ENCODE data around the gene CISTR. TPM values are rescaled to one million over a fixed set of nuclear protein-coding genes. Genes with fewer than 3 reads are reported as not detected.
A peak's percentile ranks its signal among the peaks of the same experiment; 100 is the strongest.

CISTR gene
- total RNA-seq, 1 donor from 2014 or later = not detected

- no peak for TF ChIP-seq CTCF (IDR thresholded peaks at IDR 0.05)
- no peak for DNase-seq (ENCODE audit: extremely low spot score, unreplicated experiment)
- H3K27ac Mint-ChIP-seq (ENCODE audit: unreplicated experiment) = no peak overlapping the region
- H3K36me3 Mint-ChIP-seq (ENCODE audit: unreplicated experiment) = no peaks in the 10 kb centered on the region
- H3K27me3 Mint-ChIP-seq (ENCODE audit: unreplicated experiment) = peaks cover under 1% of the 10 kb centered on the region
- H3K9me3 Mint-ChIP-seq (ENCODE audit: unreplicated experiment) = no peaks in the 10 kb centered on the region
- peak overlapping the region; percentile 66 for H3K4me3 Mint-ChIP-seq (ENCODE audit: unreplicated experiment)
- H3K4me1 Mint-ChIP-seq (ENCODE audit: unreplicated experiment) = peaks cover 9% of the 10 kb centered on the region
Observed at GRCh38 chr12:53749986-53750811, 1.6 kb downstream of the CISTR start.

- H3K9me3 Mint-ChIP-seq (ENCODE audit: unreplicated experiment) = no peaks in the 10 kb centered on the region
- no peak overlapping the region for H3K27ac Mint-ChIP-seq (ENCODE audit: unreplicated experiment)
- H3K4me3 Mint-ChIP-seq (ENCODE audit: unreplicated experiment) = no peak overlapping the region
- DNase-seq (ENCODE audit: extremely low spot score, unreplicated experiment) = no peak
- H3K27me3 Mint-ChIP-seq (ENCODE audit: unreplicated experiment) = peaks cover 13% of the 10 kb centered on the region
- TF ChIP-seq CTCF (IDR thresholded peaks at IDR 0.05) = no peak
- peaks cover 9% of the 10 kb centered on the region for H3K4me1 Mint-ChIP-seq (ENCODE audit: unreplicated experiment)
- no peaks in the 10 kb centered on the region for H3K36me3 Mint-ChIP-seq (ENCODE audit: unreplicated experiment)
Observed at GRCh38 chr12:53748072-53748840, 3.5 kb downstream of the CISTR start.

GRCh38 chr12:53747095-53747494 is 4.7 kb downstream of the CISTR start:
- no peak overlapping the region for H3K4me3 Mint-ChIP-seq (ENCODE audit: unreplicated experiment)

GRCh38 chr12:53746592-53747092 is 5.1 kb downstream of the CISTR start:
- H3K36me3 Mint-ChIP-seq (ENCODE audit: unreplicated experiment) = no peaks in the 10 kb centered on the region
- DNase-seq (ENCODE audit: extremely low spot score, unreplicated experiment) = peak; percentile 97
- TF ChIP-seq CTCF (IDR thresholded peaks at IDR 0.05) = peak; percentile 100
- H3K27ac Mint-ChIP-seq (ENCODE audit: unreplicated experiment) = no peak overlapping the region
- peaks cover 7% of the 10 kb centered on the region for H3K4me1 Mint-ChIP-seq (ENCODE audit: unreplicated experiment)
- no peak overlapping the region for H3K4me3 Mint-ChIP-seq (ENCODE audit: unreplicated experiment)
- H3K27me3 Mint-ChIP-seq (ENCODE audit: unreplicated experiment) = peaks cover 24% of the 10 kb centered on the region
- H3K9me3 Mint-ChIP-seq (ENCODE audit: unreplicated experiment) = no peaks in the 10 kb centered on the region

More at GRCh38 chr12:53747095-53747494, 4.7 kb downstream of the CISTR start:
- no peaks in the 10 kb centered on the region for H3K9me3 Mint-ChIP-seq (ENCODE audit: unreplicated experiment)
- H3K4me1 Mint-ChIP-seq (ENCODE audit: unreplicated experiment) = peaks cover 9% of the 10 kb centered on the region
- H3K27ac Mint-ChIP-seq (ENCODE audit: unreplicated experiment) = no peak overlapping the region
- no peak for DNase-seq (ENCODE audit: extremely low spot score, unreplicated experiment)
- no peak for TF ChIP-seq CTCF (IDR thresholded peaks at IDR 0.05)
- peaks cover 23% of the 10 kb centered on the region for H3K27me3 Mint-ChIP-seq (ENCODE audit: unreplicated experiment)
- H3K36me3 Mint-ChIP-seq (ENCODE audit: unreplicated experiment) = no peaks in the 10 kb centered on the region

GRCh38 chr12:53744751-53745150 is 7.0 kb downstream of the CISTR start:
- Mint-ChIP-seq H3K4me3 (ENCODE audit: unreplicated experiment) (no peak overlapping the region), H3K27me3 (ENCODE audit: unreplicated experiment) (peaks cover 24% of the 10 kb centered on the region), H3K27ac (ENCODE audit: unreplicated experiment) (no peak overlapping the region), H3K36me3 (ENCODE audit: unreplicated experiment) (no peaks in the 10 kb centered on the region), H3K9me3 (ENCODE audit: unreplicated experiment) (no peaks in the 10 kb centered on the region), H3K4me1 (ENCODE audit: unreplicated experiment) (peaks cover 2% of the 10 kb centered on the region)
- no peak for DNase-seq (ENCODE audit: extremely low spot score, unreplicated experiment)
- no peak for TF ChIP-seq CTCF (IDR thresholded peaks at IDR 0.05)

Data from osteocyte (in vitro differentiated cells).